Frontal cortex (tissue), 4 donors: ENCODE data around the gene GBF1. TPM values are rescaled to one million over a fixed set of nuclear protein-coding genes. Genes with fewer than 3 reads are reported as not detected.

Experiments
- DNase-seq, 2 donors: peaks; one replicate each; pipeline ENCODE4 v3.0.0; 2012; ENCODE audit warnings: low spot score in 2 of 2
- FAIRE-seq: peaks from 2 replicates; lab custom pipeline; 2012; peaks lifted over from hg19 to GRCh38; lab: Jason Lieb, UNC
- total RNA-seq: library from RNA; depleted of rRNA; stranded (reverse); fragments of >200 nt; gene quantifications from one replicate; pipeline ENCODE4 v1.2.3, GENCODE V29; 2014
- donor health status: control.
- donor health status: control.
- donor health status: control.

GBF1 gene
- total RNA-seq, 1 donor from 2014 or later = 14.7 TPM

GRCh38 chr10:102413806-102414561 is 168.7 kb downstream of the GBF1 start:
- FAIRE-seq (no peak), DNase-seq (no peak)

DNA sequence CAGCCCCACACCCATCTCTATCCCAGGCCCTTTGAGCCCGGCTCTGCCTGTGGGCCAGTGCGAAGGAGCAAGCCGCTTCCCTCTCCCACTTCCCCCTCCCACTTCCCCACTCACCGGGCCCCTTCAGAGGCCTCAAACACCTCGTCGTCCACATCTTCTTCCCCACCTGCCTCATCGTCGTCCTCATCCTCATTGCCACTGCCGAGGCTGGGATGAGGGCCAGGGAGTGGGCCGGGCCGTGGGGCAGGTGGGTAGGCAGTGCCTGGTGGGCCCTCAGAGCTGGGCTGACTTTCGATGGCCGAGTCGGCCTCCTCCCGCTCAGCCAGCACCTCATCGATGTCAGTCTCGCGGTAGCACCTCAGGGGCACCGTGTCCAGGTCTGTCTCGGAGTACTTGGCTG is 169.4 kb downstream of the GBF1 start:
- FAIRE-seq (no peak), DNase-seq (peak in 1 of 2 donors; percentile 20)

DNA sequence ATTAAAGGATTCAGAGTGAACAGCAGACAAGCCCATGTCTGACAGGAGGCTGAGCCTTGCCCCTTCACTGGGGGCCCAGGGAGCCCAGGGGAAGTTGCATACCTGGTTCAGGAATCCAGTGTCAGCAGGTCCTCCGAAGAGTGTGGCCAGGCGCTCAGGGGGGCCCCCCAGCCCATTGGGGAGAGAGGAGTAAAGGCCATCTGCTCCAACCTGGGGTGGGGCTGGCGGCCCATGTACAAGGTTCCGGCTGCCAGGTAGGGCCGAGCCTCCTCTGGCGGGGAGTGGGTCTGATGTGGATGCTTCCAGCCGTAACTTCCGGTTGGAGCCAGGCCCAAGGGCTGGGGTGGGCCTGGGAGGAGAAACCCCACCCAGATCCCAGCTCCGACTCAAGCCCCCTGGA is 171.0 kb downstream of the GBF1 start:
- no peak for FAIRE-seq
- DNase-seq = no peak

DNA sequence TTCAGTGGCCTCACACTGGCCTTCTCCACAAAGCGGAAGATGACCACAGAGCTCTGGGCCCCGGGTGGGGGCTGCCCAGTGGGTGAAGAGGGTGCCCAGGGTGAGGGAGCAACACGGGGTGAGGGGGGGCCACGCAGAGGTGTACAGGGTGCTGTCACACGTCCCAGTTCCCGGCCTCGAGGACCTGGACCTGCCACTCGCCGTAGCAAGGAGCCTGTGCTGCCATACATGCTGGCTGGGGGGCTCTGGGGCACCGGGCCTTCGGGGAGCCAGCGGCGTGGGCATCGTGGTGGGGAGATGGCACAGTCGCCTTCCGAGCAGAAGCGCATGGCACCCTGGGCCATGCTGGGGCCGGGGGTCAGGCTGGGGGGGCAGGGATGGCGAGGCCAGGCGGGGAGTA is 171.4 kb downstream of the GBF1 start:
- no peak for DNase-seq
- FAIRE-seq = no peak

DNA sequence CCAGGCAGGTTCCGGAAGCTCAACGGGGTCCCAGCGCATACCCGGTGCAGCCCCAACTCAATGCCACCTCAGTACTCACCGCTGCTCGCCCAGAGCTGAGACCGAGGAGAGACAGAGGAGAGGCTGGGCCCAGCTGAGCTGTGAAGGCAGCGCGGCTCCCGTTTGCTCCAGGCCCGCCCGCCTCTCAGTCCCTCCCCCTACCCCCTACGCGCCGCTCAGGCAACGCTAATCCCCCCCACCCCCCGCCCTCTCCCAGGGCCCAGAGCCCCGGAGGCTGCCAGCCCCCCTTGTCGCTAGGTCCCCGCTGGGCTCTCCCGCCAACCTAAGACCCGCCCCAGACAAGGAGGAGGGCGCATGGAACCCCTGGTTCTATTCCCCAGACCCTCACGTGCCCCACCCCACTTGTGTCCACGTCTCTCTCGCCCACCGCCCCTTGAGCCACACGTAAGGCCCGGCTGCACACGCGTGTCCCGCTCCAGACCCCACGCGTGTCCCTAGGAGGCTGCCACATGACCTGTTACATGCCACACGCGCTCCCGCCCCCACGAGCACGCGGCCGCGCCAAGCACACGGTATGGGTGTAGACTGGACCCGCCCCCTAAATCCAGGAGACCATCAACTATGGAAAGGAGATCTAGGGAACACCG is 173.4 kb downstream of the GBF1 start, which contains the start of gene PSD:
Gene PSD (minus strand): TSS at position 164 of the 647 bp plus-strand sequence. CDS start 1,747 bp downstream, outside the sequence.
- FAIRE-seq (no peak), DNase-seq (peak in 1 of 2 donors; percentile 54)

GRCh38 chr10:102419269-102420180 is 174.2 kb downstream of the GBF1 start:
- FAIRE-seq (no peak), DNase-seq (peak; percentile 87 to 90)

GRCh38 chr10:102420181-102420713 is 174.9 kb downstream of the GBF1 start:
- DNase-seq (no peak), FAIRE-seq (no peak)

- peak; percentile 93 to 97 for DNase-seq
- FAIRE-seq = no peak
Measured at GRCh38 chr10:102420714-102421506, 175.6 kb downstream of the GBF1 start, which contains the start of gene FBXL15. TSS of gene FBXL15 (plus strand) at chr10:102420836. CDS start at chr10:102421130, 294 bp downstream.

DNA sequence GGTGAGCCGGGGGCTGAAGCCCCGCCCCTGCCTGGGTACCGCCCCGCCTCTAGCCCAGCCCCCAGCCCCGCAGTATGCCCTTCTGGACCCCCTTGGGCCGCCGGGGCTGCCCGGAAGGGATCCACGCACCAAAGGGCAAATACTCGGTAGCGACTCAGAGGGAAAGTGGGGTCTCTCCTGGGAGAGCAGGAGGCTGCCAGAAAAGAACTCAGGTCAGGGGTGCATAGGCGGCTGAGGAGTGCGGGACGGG is 176.1 kb downstream of the GBF1 start:
- FAIRE-seq (no peak), DNase-seq (no peak)

- no peak for FAIRE-seq
- peak in 1 of 2 donors; percentile 17 for DNase-seq
Measured at GRCh38 chr10:102421757-102422512, 176.6 kb downstream of the GBF1 start.

- DNase-seq (peak; percentile 71 to 77), FAIRE-seq (no peak)
Measured at GRCh38 chr10:102422545-102423129, 177.3 kb downstream of the GBF1 start.

GRCh38 chr10:102423372-102423968 is 178.1 kb downstream of the GBF1 start:
- DNase-seq = no peak
- FAIRE-seq = no peak

GRCh38 chr10:102424145-102424544 is 178.8 kb downstream of the GBF1 start:
- FAIRE-seq (no peak), DNase-seq (no peak)

GRCh38 chr10:102424916-102425315 is 179.6 kb downstream of the GBF1 start:
- DNase-seq (no peak), FAIRE-seq (no peak)

DNA sequence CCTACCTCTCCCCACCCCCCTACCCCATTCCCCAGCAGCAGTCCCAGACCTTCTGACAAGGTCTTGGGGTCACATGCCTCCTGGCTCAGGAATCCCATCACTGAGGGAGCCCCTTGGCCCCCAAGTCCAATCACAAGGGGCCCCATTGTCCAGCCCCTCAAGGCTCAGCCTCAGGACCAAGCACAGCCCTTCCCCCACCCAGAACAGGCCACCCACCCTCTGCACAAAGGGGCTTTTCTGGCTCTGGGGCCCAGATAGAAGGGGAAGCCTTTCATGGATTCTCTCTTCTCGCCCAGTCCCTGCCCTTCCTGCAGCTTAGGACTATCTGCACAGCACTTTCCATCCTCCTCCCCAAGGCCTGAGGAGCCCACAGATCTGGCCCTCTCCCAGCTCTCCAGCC is 180.1 kb downstream of the GBF1 start:
- no peak for DNase-seq
- FAIRE-seq = no peak

GRCh38 chr10:102426803-102427287 is 181.5 kb downstream of the GBF1 start:
- DNase-seq (no peak), FAIRE-seq (no peak)

DNA sequence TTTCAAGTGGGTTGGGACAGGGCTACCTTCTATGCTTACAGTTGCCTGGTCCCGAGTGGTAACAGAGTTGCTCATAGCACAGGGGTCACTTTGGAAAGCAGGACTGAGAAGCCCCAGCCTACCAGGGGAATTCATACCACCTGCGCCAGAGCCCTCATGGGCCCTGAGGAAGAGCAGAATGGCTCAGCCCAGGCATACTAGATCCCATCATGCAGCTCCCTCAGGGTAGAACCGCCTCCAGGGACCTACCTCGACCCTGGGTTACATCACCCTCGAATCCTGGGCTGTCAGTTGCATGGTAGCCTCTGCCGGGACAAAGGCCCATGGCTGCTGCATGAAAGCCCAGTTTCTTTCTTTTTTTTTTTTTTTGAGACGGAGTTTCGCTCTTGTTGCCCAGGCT is 184.1 kb downstream of the GBF1 start:
- DNase-seq (no peak), FAIRE-seq (no peak)
